H54 (cell line): Measurements from ENCODE around the gene LAMA1.

Experiments
- DNase-seq: peaks from one replicate; pipeline ENCODE4 v3.0.0; 2011; ENCODE audit warnings: low spot score, mixed read lengths; ENCODE audit not compliant: insufficient read length
- FAIRE-seq: peaks from 3 replicates; lab custom pipeline; 2011; peaks lifted over from hg19 to GRCh38; lab: Jason Lieb, UNC
- POLR2A ChIP-seq: IDR thresholded peaks from 2 replicates; pipeline ENCODE4 v1.6.1; 2011; ENCODE audit warnings: low read depth, mild to moderate bottlenecking, low read length

Gene LAMA1

DNA sequence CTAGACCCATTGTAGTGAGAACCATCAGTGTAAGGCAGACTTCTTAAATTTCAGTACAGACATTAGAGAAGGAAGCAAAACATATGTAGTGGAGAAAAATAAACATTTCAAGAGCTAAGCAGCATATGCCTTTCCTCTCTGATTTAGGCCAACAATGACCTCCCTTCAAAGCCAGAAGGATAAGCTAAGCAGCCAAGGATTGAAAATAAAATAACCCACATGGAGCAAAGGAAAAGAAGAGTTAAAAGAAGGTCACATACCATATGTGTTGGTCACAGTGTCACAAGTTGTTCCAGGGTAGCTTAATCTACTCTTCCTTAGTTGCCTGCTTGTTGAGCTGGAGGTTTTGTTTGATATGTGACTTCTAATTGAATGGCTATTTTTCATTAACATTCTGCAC, 15.6 kb upstream of the LAMA1 start:
- TF ChIP-seq POLR2A: no peak
- DNase-seq (no peak), FAIRE-seq (no peak)

DNA sequence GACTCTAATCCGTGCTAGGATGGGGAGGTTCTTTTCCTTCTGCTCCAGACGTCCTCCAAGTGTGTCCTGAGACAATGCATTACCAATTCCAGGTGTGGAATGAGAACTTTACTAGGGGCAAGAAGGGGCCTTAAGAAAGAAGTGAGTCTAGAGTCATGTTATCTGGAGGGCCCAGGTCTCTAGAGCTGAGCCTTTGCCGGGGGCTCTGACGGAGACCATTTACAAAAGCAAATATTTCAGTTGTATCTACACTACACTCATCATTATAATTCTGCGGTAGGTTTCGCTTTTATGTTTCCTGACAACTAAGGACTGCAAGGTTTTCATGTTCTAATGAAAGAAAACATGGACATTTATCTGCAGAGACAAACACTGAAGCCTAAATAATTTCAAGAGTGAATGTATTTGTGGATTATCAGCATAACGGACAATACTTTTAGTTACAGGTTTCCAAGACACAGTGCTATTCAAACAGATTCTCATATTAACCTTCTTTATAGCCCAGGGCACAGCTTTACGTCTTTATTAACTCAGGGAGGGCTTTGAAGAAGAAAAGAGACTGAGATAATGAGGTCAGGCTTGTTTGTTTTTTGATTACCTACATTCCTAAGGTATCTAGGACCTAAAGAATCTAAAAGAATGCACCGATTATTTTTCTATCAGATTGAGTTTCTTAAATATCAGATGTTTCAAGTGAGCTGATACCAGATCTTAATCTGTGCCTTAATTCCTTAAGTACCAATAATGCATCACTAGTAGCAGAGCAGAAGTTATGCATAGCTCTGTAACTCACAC, 15.0 kb upstream of the LAMA1 start:
- TF ChIP-seq POLR2A: no peak
- no peak for DNase-seq
- FAIRE-seq: no peak

DNA sequence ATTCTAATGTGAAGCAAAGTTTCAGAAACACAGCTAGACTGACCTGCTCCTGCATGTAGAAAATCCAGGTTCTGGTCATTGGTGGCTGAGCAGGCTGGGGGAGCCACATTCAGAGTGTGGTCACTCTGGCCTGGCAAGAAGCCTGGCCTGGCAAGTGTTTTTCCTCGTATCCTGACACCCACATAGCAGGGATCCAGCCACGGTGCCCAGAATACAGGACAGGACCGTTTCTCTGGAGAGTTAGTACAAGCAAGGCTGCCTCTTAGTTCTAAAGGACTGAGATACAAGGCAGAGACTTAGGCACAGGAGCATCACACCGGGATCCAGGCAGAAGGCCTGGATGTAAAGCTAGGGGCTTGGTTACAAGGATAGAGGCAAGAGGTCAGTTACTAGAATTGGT, 4.8 kb upstream of the LAMA1 start:
- no peak for TF ChIP-seq POLR2A
- FAIRE-seq: no peak
- DNase-seq: no peak

DNA sequence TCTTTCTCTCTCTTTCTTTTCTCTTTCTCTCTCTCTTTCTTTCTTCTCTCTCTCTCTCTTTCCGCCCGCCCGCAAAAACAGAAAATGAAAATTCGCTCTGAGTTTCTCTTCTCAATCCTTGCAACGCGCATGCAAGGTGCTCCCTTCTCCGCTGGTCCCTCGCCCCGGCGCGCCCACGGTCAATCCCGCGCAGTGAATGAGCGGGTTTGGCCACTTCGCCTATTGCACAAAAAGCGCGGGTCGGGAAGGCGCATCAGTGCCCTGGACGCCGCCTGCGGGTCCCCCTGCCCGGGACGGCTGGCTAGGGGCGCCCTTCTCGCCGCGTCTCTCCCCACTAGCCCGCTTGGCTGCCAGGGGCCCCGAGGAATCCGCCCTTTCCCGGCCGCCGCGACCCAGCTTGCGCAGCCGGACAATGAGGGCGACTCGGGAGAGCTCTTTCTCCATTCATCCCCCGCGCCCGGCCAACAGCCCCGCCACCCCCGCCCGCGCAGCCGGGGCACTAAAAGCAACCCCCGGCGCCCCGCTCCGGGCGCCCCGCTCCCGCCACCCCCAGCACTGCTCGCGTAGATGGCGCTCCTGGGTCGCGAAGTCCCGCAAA, 706 bp downstream of the LAMA1 start:
- no peak for FAIRE-seq
- no peak for TF ChIP-seq POLR2A
- DNase-seq: no peak

DNA sequence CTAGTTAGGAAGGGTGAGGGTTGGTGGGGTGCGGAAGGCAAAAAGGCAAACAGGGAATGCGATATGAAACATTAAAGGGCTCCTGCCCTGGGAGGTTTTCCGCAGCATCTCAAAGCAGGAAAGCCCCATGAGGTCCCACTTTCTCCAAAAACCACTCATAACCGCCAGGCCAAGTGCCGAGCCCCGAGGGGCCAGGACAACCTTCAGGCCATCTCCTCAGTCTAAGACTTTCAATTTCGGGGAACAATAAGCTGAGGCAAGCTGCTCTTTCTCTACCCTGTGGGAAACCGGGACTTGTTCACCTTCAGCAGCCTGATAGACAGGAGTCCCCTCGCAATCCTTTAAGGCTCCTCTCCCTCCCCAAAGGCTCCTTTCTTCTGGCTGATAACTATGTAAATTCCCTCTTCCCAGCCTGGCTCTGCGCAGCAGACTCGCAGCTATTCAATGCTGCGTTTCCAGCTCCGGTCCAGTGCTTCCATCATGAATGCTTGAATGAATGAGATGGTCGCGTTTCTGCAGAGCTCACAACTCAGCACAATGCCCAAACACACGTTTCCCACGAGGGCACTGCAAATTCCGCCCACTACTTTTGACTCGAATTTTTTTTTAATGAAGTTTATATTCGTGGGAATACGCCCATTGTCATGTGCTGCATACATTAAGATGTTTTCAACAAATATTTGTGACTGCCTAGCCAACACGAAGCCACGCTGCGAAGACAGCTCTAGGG, 1.4 kb downstream of the LAMA1 start:
- FAIRE-seq: no peak
- no peak for DNase-seq
- TF ChIP-seq POLR2A: no peak

DNA sequence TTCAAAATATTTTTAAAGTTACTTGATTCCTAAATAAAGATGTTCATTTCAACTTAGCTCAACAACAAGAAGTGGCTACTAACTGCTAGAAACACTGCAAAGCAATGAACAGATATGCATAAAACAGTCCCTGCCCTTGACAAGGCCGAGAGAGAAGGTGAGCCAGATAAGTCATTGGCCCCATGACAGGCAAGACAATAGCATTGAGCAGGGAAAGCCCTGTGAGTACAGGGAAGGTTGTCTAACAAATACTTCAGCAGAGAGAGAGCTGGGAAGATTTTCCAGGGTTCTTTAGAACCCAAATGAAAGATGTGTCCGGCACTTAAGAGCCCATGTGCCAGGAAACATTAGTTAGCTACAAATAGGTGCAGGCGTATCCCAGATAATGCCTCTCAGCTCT, 4.7 kb downstream of the LAMA1 start:
- no peak for DNase-seq
- TF ChIP-seq POLR2A: no peak
- no peak for FAIRE-seq

DNA sequence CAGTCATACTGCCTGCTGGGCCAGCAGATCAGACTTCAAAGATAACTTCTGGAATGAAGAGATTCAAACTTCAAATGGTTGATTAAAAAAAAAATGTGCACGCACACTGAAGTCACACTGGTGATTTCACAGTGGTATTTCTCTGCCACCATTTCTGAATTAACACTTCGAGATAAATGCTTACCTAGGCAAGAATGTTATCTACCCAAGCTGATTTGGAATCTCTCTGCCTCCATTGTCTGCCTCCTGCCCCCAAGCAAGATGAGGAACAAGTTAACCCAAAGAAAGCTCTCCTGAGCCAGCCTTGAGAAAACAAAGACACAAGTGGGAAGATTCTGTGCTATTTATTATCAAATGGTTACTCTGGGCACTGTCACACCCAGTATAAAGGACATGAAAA, 6.5 kb downstream of the LAMA1 start:
- FAIRE-seq: no peak
- TF ChIP-seq POLR2A: no peak
- DNase-seq: no peak

DNA sequence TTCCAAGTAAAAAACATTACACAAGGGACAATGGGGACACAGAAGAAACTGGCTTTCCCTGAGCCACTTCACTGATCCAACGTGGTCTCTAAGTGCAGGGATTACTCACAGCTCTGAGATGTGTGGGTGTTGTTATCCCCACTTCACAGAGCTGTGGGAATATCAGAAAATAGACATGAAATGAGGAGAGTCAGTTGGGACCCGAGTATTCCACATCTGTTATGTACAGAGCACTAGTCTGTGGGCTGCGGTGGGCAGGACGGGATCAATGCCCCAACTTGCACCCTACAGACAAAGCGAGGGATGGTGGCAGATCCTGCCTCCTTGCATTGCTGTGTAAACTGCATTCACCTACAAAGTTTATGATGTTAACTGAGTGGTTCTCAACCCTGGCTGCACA, 11.7 kb downstream of the LAMA1 start:
- no peak for TF ChIP-seq POLR2A
- FAIRE-seq: no peak
- no peak for DNase-seq

DNA sequence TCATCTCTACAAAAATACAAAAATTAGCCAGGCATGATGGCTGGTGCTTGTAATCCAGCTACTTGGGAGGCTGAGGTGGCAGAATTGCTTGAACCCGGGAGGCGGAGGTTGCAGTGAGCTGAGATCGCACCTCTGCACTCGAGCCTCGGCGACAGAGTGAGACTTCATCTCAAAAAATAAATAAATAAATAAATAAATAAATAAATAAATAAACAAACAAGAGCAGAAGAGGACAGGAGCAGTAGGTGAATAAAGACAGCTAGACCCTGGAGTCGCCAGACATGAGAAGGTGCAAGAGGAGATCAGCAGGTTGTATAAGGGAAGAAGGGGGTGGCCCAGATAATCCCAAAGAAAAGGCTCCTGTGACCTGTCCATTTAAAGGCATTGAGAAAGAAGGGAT, 12.3 kb downstream of the LAMA1 start:
- no peak for FAIRE-seq
- no peak for DNase-seq
- TF ChIP-seq POLR2A: no peak

DNA sequence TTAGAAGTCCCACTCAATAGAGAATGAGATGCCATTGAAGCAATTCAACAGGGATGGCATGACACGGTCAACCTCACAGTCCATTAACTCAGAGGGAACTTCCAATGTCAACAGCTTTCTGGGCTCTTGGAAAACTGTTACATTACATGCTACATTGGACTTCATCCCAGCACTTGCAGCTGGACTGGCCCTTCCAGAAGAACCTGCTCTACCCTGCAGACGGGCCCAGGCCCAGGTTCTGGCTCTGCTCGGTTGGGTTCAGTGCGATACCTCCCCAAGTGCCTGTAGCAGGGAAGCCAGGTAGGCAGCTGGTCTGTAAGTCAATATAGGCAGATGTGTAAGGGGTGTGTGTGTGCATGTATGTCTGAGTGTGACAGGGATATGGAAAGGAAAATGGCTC, 12.9 kb downstream of the LAMA1 start:
- no peak for FAIRE-seq
- no peak for DNase-seq
- no peak for TF ChIP-seq POLR2A

DNA sequence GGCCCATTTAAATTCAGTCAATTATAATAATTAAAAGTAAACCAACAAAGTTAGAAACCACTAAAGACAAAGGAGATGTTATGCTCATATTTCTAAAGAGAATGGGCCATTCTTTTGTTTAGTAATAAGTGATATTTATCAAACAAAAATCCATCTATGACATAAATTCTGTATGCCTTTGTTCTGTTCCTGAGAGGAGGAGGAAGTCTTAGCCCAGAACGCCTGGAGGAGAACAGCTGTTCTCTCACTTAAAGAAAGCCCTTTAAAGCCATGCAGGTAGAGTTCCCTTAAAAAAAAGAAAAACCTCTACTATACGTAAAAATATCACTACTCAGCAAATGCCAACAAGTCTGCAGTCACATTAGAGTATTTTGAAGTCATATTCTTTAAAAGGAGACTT, 15.5 kb downstream of the LAMA1 start:
- TF ChIP-seq POLR2A: no peak
- FAIRE-seq (no peak), DNase-seq (no peak)

DNA sequence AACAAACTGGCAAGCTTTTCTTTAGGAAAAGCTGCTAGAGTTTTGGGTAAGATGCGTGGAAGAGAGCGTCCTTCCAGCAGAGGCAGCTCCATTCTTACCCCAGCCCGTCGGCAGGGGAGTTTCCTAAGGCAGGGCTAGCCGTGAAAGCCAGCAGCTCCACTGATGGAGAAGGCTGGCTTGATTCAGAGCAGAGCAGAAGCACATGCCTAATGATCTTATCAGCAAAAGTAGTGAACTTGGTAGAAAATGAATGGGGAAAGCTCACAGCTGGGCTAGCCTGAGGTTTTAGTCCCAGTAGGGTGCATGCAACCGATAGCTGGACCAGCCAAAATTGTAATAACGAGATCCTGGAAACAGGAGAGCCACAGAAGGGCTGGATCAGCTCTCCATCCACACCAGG, 20.8 kb downstream of the LAMA1 start:
- no peak for FAIRE-seq
- no peak for TF ChIP-seq POLR2A
- DNase-seq: no peak

DNA sequence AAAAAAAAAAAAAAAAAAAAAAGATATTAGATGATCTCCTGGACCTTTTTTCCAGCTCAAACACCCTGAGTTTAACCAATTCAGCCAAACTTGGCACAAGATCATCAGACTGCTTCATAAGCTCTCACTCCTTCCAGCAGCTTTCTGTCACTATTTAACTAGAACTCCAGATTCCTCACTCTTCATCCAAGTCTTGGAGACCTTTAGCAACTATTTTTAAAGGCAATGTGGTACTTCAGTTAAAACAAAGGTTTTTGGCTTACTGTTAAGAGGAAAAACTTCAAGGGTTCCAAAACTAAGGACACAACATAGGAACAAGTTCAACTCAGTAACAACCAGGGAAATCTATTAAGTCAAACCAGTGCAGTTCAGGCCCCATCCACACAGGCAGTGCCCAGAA, 23.2 kb downstream of the LAMA1 start:
- no peak for TF ChIP-seq POLR2A

DNA sequence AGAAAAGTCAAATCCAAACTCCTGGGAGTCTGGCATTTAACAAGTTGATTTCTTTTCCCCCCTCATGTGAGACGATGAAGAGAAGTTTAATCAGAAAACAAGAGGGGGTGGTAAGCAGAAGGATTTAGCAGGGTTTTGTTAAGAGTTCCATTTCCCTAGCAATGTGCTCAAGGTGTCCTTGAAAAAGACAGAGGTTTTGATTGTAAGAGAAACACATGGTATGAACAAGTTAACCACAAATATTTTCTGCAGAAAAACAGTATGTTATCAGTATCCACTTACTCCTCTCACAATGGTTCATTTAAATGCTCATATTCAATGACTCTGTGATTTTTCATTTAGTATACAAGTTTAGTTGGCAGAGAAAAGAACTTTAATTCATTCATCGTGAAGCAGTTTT, 26.8 kb downstream of the LAMA1 start:
- no peak for FAIRE-seq
- no peak for TF ChIP-seq POLR2A
- no peak for DNase-seq

More for the DNA sequence above, 23.2 kb downstream of the LAMA1 start:
- FAIRE-seq (no peak), DNase-seq (no peak)
